ENCODE data around the gene TXNDC12.

DNA sequence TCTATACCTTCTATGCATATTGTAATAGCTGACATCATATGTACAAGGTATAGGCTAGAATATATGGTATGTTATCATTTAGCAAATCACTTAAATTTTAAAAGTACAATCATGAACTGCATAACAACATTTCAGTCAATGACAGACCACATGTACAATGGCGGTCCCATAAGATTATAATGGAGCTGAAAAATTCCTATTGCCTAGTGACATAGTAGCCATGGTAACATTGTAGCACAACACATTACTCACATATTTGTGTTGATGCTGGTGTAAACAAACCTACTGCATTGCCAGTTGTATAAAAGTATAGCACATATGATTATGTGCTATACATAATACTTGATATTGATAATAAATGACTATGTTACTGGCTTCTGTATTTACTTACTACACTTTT, 73.4 kb downstream of the TXNDC12 start:
- TF ChIP-seq, protein P1, sequence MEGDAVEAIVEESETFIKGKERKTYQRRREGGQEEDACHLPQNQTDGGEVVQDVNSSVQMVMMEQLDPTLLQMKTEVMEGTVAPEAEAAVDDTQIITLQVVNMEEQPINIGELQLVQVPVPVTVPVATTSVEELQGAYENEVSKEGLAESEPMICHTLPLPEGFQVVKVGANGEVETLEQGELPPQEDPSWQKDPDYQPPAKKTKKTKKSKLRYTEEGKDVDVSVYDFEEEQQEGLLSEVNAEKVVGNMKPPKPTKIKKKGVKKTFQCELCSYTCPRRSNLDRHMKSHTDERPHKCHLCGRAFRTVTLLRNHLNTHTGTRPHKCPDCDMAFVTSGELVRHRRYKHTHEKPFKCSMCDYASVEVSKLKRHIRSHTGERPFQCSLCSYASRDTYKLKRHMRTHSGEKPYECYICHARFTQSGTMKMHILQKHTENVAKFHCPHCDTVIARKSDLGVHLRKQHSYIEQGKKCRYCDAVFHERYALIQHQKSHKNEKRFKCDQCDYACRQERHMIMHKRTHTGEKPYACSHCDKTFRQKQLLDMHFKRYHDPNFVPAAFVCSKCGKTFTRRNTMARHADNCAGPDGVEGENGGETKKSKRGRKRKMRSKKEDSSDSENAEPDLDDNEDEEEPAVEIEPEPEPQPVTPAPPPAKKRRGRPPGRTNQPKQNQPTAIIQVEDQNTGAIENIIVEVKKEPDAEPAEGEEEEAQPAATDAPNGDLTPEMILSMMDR (IDR thresholded peaks at IDR 0.05): no peak
- TF ChIP-seq POLR2A (IDR thresholded peaks at IDR 0.05): no peak

Data from right lobe of liver (tissue), 4 donors.